HCT116 (cell line): ENCODE results near the gene DOCK9. TPM values are rescaled to one million over a fixed set of nuclear protein-coding genes. Genes with fewer than 3 reads are reported as not detected.

Source experiments
- ATAC-seq: fragments of 200-7000 bp; cut with Tn5 transposase; 2 replicates; pipeline ENCODE4 v1.9.1; 2020; ENCODE audit warnings: mild to moderate bottlenecking, moderate library complexity
- BruUV-seq: library from RNA; stranded (reverse); fragments of 400-500 nt; replicated peaks from 2 replicates; lab custom pipeline; 2021; lab: Mats Ljungman, UMichigan
- CTCF ChIA-PET: fragments of 300-600 bp; sonication (Branson Sonifier 250); formaldehyde crosslinking; loops from one replicate; lab custom pipeline; 2021; ENCODE audit warnings: antibody characterized with exemption; lab: Charles Lee
- POLR2A ChIA-PET: fragments of 300-600, 350-600 bp; sonication (Branson Sonifier 250); formaldehyde crosslinking; loops from one replicate; lab custom pipeline; 2021; ENCODE audit warnings: antibody characterized with exemption; lab: Charles Lee
- RAD21 ChIA-PET, 2 experiments: fragments of 300-600 bp; sonication (Branson Sonifier 250); formaldehyde crosslinking; loops; one replicate each; lab custom pipeline; 2023; ENCODE audit warnings: low total read pairs in 2 of 2; ENCODE audit not compliant: uncharacterized antibody in 2 of 2, unreplicated experiment in 2 of 2, low non-redundant PET in 1 of 2; lab: Charles Lee
- DNase-seq: peaks from one replicate; pipeline ENCODE4 v3.0.0-alpha.2; 2010; ENCODE audit warnings: low read depth, low spot score
- H2AFZ ChIP-seq: fragments of 200-600 bp; shearing (Covaris generic), sonication (generic); 2 replicates; pipeline ENCODE4 v1.6.1; 2017; ENCODE audit warnings: low read depth, mixed run types, mixed read lengths, antibody characterized with exemption, low read length; ENCODE audit not compliant: poor library complexity, severe bottlenecking
- H3K27ac ChIP-seq: 2 replicates; pipeline ENCODE4 v1.5.1; 2012; ENCODE audit warnings: low read depth, low read length
- H3K27me3 ChIP-seq: fragments of 200-600 bp; sonication (generic); 2 replicates; pipeline ENCODE4 v1.6.1; 2016; ENCODE audit warnings: mixed run types, low read length, mixed read lengths; ENCODE audit not compliant: insufficient read depth
- H3K36me3 ChIP-seq, 2 experiments: fragments of 200-500 bp in 1 of 2; fragments of 200-600 bp in 1 of 2; sonication (Bioruptor generic) in 1 of 2; sonication (generic) in 1 of 2; 2 replicates each; pipeline versions ENCODE4 v1.5.1 to v1.6.1; 2014 to 2016; ENCODE audit warnings: low read length in 2 of 2, inconsistent platforms in 1 of 2, mixed read lengths in 1 of 2, mixed run types in 1 of 2; ENCODE audit not compliant: insufficient read depth in 2 of 2, control insufficient read depth in 1 of 2
- H3K4me1 ChIP-seq, 2 experiments: fragments of 200-600 bp in 1 of 2; sonication (generic) in 1 of 2; 2 replicates each; pipeline versions ENCODE4 v1.5.1 to v1.6.1; 2012 to 2017; ENCODE audit warnings: low read length in 2 of 2, inconsistent platforms in 1 of 2, mild to moderate bottlenecking in 1 of 2, mixed read lengths in 1 of 2, mixed run types in 1 of 2, moderate library complexity in 1 of 2; ENCODE audit not compliant: insufficient read depth in 2 of 2, control insufficient read depth in 1 of 2
- H3K4me2 ChIP-seq: fragments of 200-600 bp; sonication (generic); 2 replicates; pipeline ENCODE4 v1.6.1; 2017; ENCODE audit warnings: mixed run types, low read length, mixed read lengths
- H3K4me3 ChIP-seq, 2 experiments: fragments of 200-600 bp in 1 of 2; sonication (generic) in 1 of 2; replicated peaks in 1 of 2; 2 replicates each; pipeline ENCODE4 v1.5.1; 2011 to 2016; ENCODE audit warnings: low read length in 2 of 2, control low read depth in 1 of 2, low read depth in 1 of 2, mild to moderate bottlenecking in 1 of 2, mixed read lengths in 1 of 2, mixed run types in 1 of 2
- H3K79me2 ChIP-seq: fragments of 200-600 bp; sonication (generic); 2 replicates; pipeline ENCODE4 v1.6.1; 2017; ENCODE audit warnings: mild to moderate bottlenecking, mixed run types, low read length, moderate library complexity, mixed read lengths; ENCODE audit not compliant: insufficient read depth
- H3K9ac ChIP-seq: fragments of 200-600 bp; sonication (generic); 2 replicates; pipeline ENCODE4 v1.6.1; 2016; ENCODE audit warnings: low read length, mixed read lengths
- H3K9me2 ChIP-seq: fragments of 200-600 bp; sonication (generic), shearing (Covaris generic); 2 replicates; pipeline ENCODE4 v1.6.1; 2017; ENCODE audit warnings: mixed run types, mild to moderate bottlenecking, moderate library complexity; ENCODE audit not compliant: insufficient read depth
- H3K9me3 ChIP-seq, 2 experiments: fragments of 200-500 bp in 1 of 2; fragments of 200-600 bp in 1 of 2; sonication (Bioruptor generic) in 1 of 2; sonication (generic) in 1 of 2; 2 replicates each; pipeline ENCODE4 v1.6.1; 2014 to 2017; ENCODE audit warnings: low read length in 2 of 2, mixed read lengths in 2 of 2, inconsistent platforms in 1 of 2, low read depth in 1 of 2, mild to moderate bottlenecking in 1 of 2, mixed run types in 1 of 2, moderate library complexity in 1 of 2; ENCODE audit not compliant: control insufficient read depth in 1 of 2, insufficient read depth in 1 of 2
- H4K20me1 ChIP-seq: fragments of 200-600 bp; sonication (generic), shearing (Covaris generic); 2 replicates; pipeline ENCODE4 v1.6.1; 2017; ENCODE audit warnings: mixed run types, mild to moderate bottlenecking, moderate library complexity; ENCODE audit not compliant: insufficient read depth
- CBX3 ChIP-seq: IDR thresholded peaks from 2 replicates; pipeline ENCODE4 v1.6.1; 2012; ENCODE audit warnings: low read depth
- CTCF ChIP-seq, 3 experiments: fragments of 200-600 bp in 1 of 3; sonication (generic) in 1 of 3; IDR thresholded peaks in 2 of 3; conservative IDR thresholded peaks in 1 of 3; 2 replicates each; pipeline ENCODE4 v1.5.1; 2012 to 2017; ENCODE audit warnings: low read depth in 2 of 3, low read length in 2 of 3, antibody characterized with exemption in 1 of 3, borderline replicate concordance in 1 of 3, control low read depth in 1 of 3, mild to moderate bottlenecking in 1 of 3, mixed read lengths in 1 of 3, mixed run types in 1 of 3, moderate library complexity in 1 of 3; ENCODE audit not compliant: insufficient read depth in 1 of 3
- ELF1 ChIP-seq: IDR thresholded peaks from 2 replicates; pipeline ENCODE4 v1.6.1; 2012; ENCODE audit warnings: low read depth, borderline replicate concordance
- EZH2 ChIP-seq: fragments of 200-600 bp; sonication (generic); IDR thresholded peaks from 2 replicates; pipeline ENCODE4 v1.6.1; 2017; ENCODE audit warnings: antibody characterized with exemption, mixed run types
- EZH2phosphoT487 ChIP-seq: fragments of 200-600 bp; IDR thresholded peaks from 2 replicates; pipeline ENCODE4 v1.6.1; 2018; ENCODE audit warnings: antibody characterized with exemption, borderline replicate concordance
- FOSL1 ChIP-seq: IDR thresholded peaks from 2 replicates; pipeline ENCODE4 v1.6.1; 2012; ENCODE audit warnings: low read depth
- JUND ChIP-seq: IDR thresholded peaks from 2 replicates; pipeline ENCODE4 v1.6.1; 2012
- REST ChIP-seq: IDR thresholded peaks from 2 replicates; pipeline ENCODE4 v1.6.1; 2012; ENCODE audit warnings: low read depth
- SIN3A ChIP-seq: IDR thresholded peaks from 2 replicates; pipeline ENCODE4 v1.6.1; 2012; ENCODE audit warnings: low read depth
- SP1 ChIP-seq: IDR thresholded peaks from 2 replicates; pipeline ENCODE4 v1.6.1; 2012; ENCODE audit warnings: low read depth
- ZBTB33 ChIP-seq: IDR thresholded peaks from 2 replicates; pipeline ENCODE4 v1.6.1; 2011; ENCODE audit warnings: mild to moderate bottlenecking, low read length, moderate library complexity; ENCODE audit not compliant: insufficient replicate concordance; ENCODE audit errors: extremely low read depth
- intact Hi-C: fragments of 100-400 bp; cut with micrococcal nuclease; formaldehyde crosslinking; loops from 2 replicates; pipeline ENCODE4 v1.10.0; 2022
- total RNA-seq: library from RNA; stranded (reverse); gene quantifications from one replicate; pipeline ENCODE4 v1.2.1, GENCODE V29; 2021; ENCODE audit not compliant: unreplicated experiment

DOCK9 gene
- total RNA-seq, 1 experiment from 2014 or later = 58.8 TPM

- no peaks in the 10 kb centered on the region for H4K20me1 ChIP-seq
- ChIA-PET RAD21 (no interaction called here), CTCF (no interaction called here), POLR2A (no interaction called here)
- DNase-seq (no peak), ATAC-seq (no peak)
- BruUV-seq = no TSS peak
- H3K36me3 ChIP-seq = peaks cover 0 to 5% of the 10 kb centered on the region in 2 experiments; a peak in 1 of 4 replicates
- H3K4me1 ChIP-seq = no peaks in the 10 kb centered on the region
- no peaks in the 10 kb centered on the region for H3K9me2 ChIP-seq
- no peaks in the 10 kb centered on the region for H3K9me3 ChIP-seq
- H3K27ac ChIP-seq = no peak overlapping the region
- no peaks in the 10 kb centered on the region for H3K27me3 ChIP-seq
- no peak for TF ChIP-seq FOSL1
- H3K79me2 ChIP-seq = no peaks in the 10 kb centered on the region
- no peak overlapping the region for H3K4me2 ChIP-seq
- H2AFZ ChIP-seq = no peak overlapping the region
- H3K4me3 ChIP-seq = no peak overlapping the region
- H3K9ac ChIP-seq = no peak overlapping the region
- intact Hi-C loops = no loop called here
Measured at GRCh38 chr13:98826146-98826545, 151.7 kb downstream of the DOCK9 start.

GRCh38 chr13:98825659-98826058, 152.2 kb downstream of the DOCK9 start:
- no peaks in the 10 kb centered on the region for H3K79me2 ChIP-seq
- ATAC-seq = no peak
- ChIA-PET RAD21 (no interaction called here), CTCF (no interaction called here)
- H3K4me1 ChIP-seq = no peaks in the 10 kb centered on the region
- no peak overlapping the region for H3K4me2 ChIP-seq
- intact Hi-C loops = no loop called here
- no peak overlapping the region for H2AFZ ChIP-seq
- H3K27ac ChIP-seq = no peak overlapping the region
- TF ChIP-seq EZH2 = no peak
- no peak for TF ChIP-seq SIN3A
- TF ChIP-seq CTCF (IDR thresholded peaks at IDR 0.05 in 2 of 3, conservative IDR thresholded peaks at IDR 0.05 in 1 of 3; ENCODE audit: borderline replicate concordance in 1 of 3, insufficient read depth in 1 of 3, low read depth in 2 of 3, low read length in 2 of 3) = no peak
- TF ChIP-seq ZBTB33 = no peak
- no peak for TF ChIP-seq SP1
- TF ChIP-seq REST = no peak
- TF ChIP-seq CBX3 = no peak
- TF ChIP-seq JUND = no peak
- TF ChIP-seq ELF1 = no peak
- TF ChIP-seq EZH2phosphoT487 = no peak
- TF ChIP-seq, all 23 proteins: peak for 0
- DNase-seq = no peak
- Histone ChIP-seq H3K9me2 (no peaks in the 10 kb centered on the region), H3K9ac (no peak overlapping the region), H3K27me3 (no peaks in the 10 kb centered on the region), H3K4me3 (no peak overlapping the region), H4K20me1 (no peaks in the 10 kb centered on the region), H3K36me3 (peaks cover 0 to 5% of the 10 kb centered on the region in 2 experiments; a peak in 1 of 4 replicates), H3K9me3 (no peaks in the 10 kb centered on the region)
- no TSS peak for BruUV-seq
- POLR2A ChIA-PET = no interaction called here
